Stimulated activated CD4-positive, alpha-beta T cell treated with anti-CD3 and anti-CD28 coated beads, Interleukin-1b, Interleukin-23, amount 100 ng/mL, for 48 hours (primary cell): ENCODE results near the gene MYO7A.

Source experiments
- DNase-seq: peaks from one replicate; pipeline ENCODE4 v3.0.0-alpha.2; 2020

Gene MYO7A

GRCh38 chr11:77170107-77170506, 42.1 kb downstream of the MYO7A start:
- no peak for DNase-seq

GRCh38 chr11:77171254-77171653, 43.2 kb downstream of the MYO7A start:
- DNase-seq = no peak

- no peak for DNase-seq
These were observed 44.0 kb downstream of the MYO7A start for GRCh38 chr11:77171885-77172665.

GRCh38 chr11:77172666-77172982, 44.6 kb downstream of the MYO7A start:
- no peak for DNase-seq

- no peak for DNase-seq
These were observed 45.4 kb downstream of the MYO7A start for GRCh38 chr11:77173494-77173893.

- DNase-seq = no peak
These were observed 46.5 kb downstream of the MYO7A start for GRCh38 chr11:77174559-77174958.

GRCh38 chr11:77175021-77175842, 47.2 kb downstream of the MYO7A start:
- DNase-seq = no peak

GRCh38 chr11:77175869-77176539, 48.0 kb downstream of the MYO7A start:
- DNase-seq = no peak

- DNase-seq = no peak
These were observed 49.0 kb downstream of the MYO7A start for GRCh38 chr11:77176996-77177395.

GRCh38 chr11:77178150-77178549, 50.1 kb downstream of the MYO7A start:
- DNase-seq = no peak

GRCh38 chr11:77179048-77179447, 51.0 kb downstream of the MYO7A start:
- no peak for DNase-seq

- no peak for DNase-seq
These were observed 51.6 kb downstream of the MYO7A start for GRCh38 chr11:77179681-77180080.

- no peak for DNase-seq
These were observed 52.3 kb downstream of the MYO7A start for GRCh38 chr11:77180346-77180745.

GRCh38 chr11:77181226-77181625, 53.2 kb downstream of the MYO7A start:
- DNase-seq = no peak

- no peak for DNase-seq
These were observed 53.9 kb downstream of the MYO7A start for GRCh38 chr11:77181799-77182541.

- DNase-seq = no peak
These were observed 54.7 kb downstream of the MYO7A start for GRCh38 chr11:77182542-77183430.

GRCh38 chr11:77183431-77183984, 55.5 kb downstream of the MYO7A start:
- DNase-seq = no peak

GRCh38 chr11:77184136-77184860, 56.3 kb downstream of the MYO7A start:
- DNase-seq = no peak

- DNase-seq = no peak
These were observed 58.3 kb downstream of the MYO7A start for GRCh38 chr11:77186302-77186701.

GRCh38 chr11:77187111-77187750, 59.2 kb downstream of the MYO7A start:
- DNase-seq = no peak
